ENCODE data around the gene NTN4.

- no peak for TF ChIP-seq CTCF (conservative IDR thresholded peaks at IDR 0.05)
- no peak for TF ChIP-seq ZFX (IDR thresholded peaks at IDR 0.05)
Observed at GRCh38 chr12:95611676-95612309, 178.8 kb downstream of the NTN4 start.
